GM12865 (cell line): ENCODE data around the gene GPR139.

Experiments used
- DNase-seq: peaks from one replicate; pipeline ENCODE4 v3.0.0; 2010; ENCODE audit warnings: low read depth
- H3K4me3 ChIP-seq: 2 replicates; pipeline ENCODE4 v1.5.1; 2011; ENCODE audit warnings: mild to moderate bottlenecking, low read depth, low read length, control low read depth
- CTCF ChIP-seq: IDR thresholded peaks from 2 replicates; pipeline ENCODE4 v1.5.1; 2011; ENCODE audit warnings: low read length, control low read depth, low read depth, inconsistent platforms; ENCODE audit not compliant: insufficient read depth; ENCODE audit errors: missing control alignments

Gene GPR139

GRCh38 chr16:20020976-20021375 is 52.7 kb downstream of the GPR139 start:
- no peak for DNase-seq
- no peak for TF ChIP-seq CTCF

GRCh38 chr16:20020083-20020482 is 53.6 kb downstream of the GPR139 start:
- H3K4me3 ChIP-seq = no peak overlapping the region
- no peak for DNase-seq
- no peak for TF ChIP-seq CTCF

More at GRCh38 chr16:20020976-20021375, 52.7 kb downstream of the GPR139 start:
- no peak overlapping the region for H3K4me3 ChIP-seq

GRCh38 chr16:20016234-20016633 is 57.5 kb downstream of the GPR139 start:
- no peak for TF ChIP-seq CTCF
- DNase-seq = no peak
- H3K4me3 ChIP-seq = no peak overlapping the region

GRCh38 chr16:20004931-20005330 is 68.8 kb downstream of the GPR139 start:
- H3K4me3 ChIP-seq = no peak overlapping the region
- DNase-seq = no peak
- no peak for TF ChIP-seq CTCF

- H3K4me3 ChIP-seq = no peak overlapping the region
- TF ChIP-seq CTCF = no peak
- DNase-seq = no peak
Observed at GRCh38 chr16:20002936-20003335, 70.8 kb downstream of the GPR139 start.

GRCh38 chr16:20001856-20002707 is 71.6 kb downstream of the GPR139 start:
- no peak overlapping the region for H3K4me3 ChIP-seq
- DNase-seq = no peak

More at GRCh38 chr16:20001856-20002707, 71.6 kb downstream of the GPR139 start:
- TF ChIP-seq CTCF = no peak
